ENCODE results near the gene FAM184B.

Gene FAM184B

GRCh38 chr4:17647927-17648326 lies 133.5 kb downstream of the FAM184B start:
- Histone ChIP-seq H3K27ac (ENCODE audit: low read length) (no peak overlapping the region), H3K27me3 (ENCODE audit: control insufficient read depth, insufficient read depth, low read length) (no peaks in the 10 kb centered on the region), H3K36me3 (ENCODE audit: control insufficient read depth, low read depth, low read length) (no peaks in the 10 kb centered on the region), H3K4me3 (ENCODE audit: low read length) (no peak overlapping the region), H3K9me3 (ENCODE audit: control insufficient read depth, low read depth, low read length) (no peaks in the 10 kb centered on the region), H3K4me1 (ENCODE audit: control insufficient read depth, low read depth, low read length) (no peaks in the 10 kb centered on the region), H3K9ac (ENCODE audit: low read length) (no peak overlapping the region)

GRCh38 chr4:17647176-17647806 lies 134.1 kb downstream of the FAM184B start:
- H3K27me3 ChIP-seq (ENCODE audit: control insufficient read depth, insufficient read depth, low read length), result no peaks in the 10 kb centered on the region
- H3K36me3 ChIP-seq (ENCODE audit: control insufficient read depth, low read depth, low read length), result no peaks in the 10 kb centered on the region
- H3K27ac ChIP-seq (ENCODE audit: low read length), result no peak overlapping the region
- H3K9ac ChIP-seq (ENCODE audit: low read length), result no peak overlapping the region
- H3K9me3 ChIP-seq (ENCODE audit: control insufficient read depth, low read depth, low read length), result no peaks in the 10 kb centered on the region
- no peak overlapping the region for H3K4me3 ChIP-seq (ENCODE audit: low read length)
- no peaks in the 10 kb centered on the region for H3K4me1 ChIP-seq (ENCODE audit: control insufficient read depth, low read depth, low read length)

- Histone ChIP-seq H3K36me3 (ENCODE audit: control insufficient read depth, low read depth, low read length) (no peaks in the 10 kb centered on the region), H3K9me3 (ENCODE audit: control insufficient read depth, low read depth, low read length) (no peaks in the 10 kb centered on the region), H3K27ac (ENCODE audit: low read length) (no peak overlapping the region), H3K4me3 (ENCODE audit: low read length) (no peak overlapping the region), H3K9ac (ENCODE audit: low read length) (no peak overlapping the region), H3K4me1 (ENCODE audit: control insufficient read depth, low read depth, low read length) (no peaks in the 10 kb centered on the region), H3K27me3 (ENCODE audit: control insufficient read depth, insufficient read depth, low read length) (no peaks in the 10 kb centered on the region)
Measured at GRCh38 chr4:17646693-17647092, 134.7 kb downstream of the FAM184B start.

GRCh38 chr4:17642398-17642783 lies 139.0 kb downstream of the FAM184B start:
- H3K4me1 ChIP-seq (ENCODE audit: control insufficient read depth, low read depth, low read length), result no peaks in the 10 kb centered on the region
- H3K36me3 ChIP-seq (ENCODE audit: control insufficient read depth, low read depth, low read length), result no peaks in the 10 kb centered on the region
- no peaks in the 10 kb centered on the region for H3K9me3 ChIP-seq (ENCODE audit: control insufficient read depth, low read depth, low read length)
- no peak overlapping the region for H3K27ac ChIP-seq (ENCODE audit: low read length)
- H3K9ac ChIP-seq (ENCODE audit: low read length), result no peak overlapping the region
- H3K27me3 ChIP-seq (ENCODE audit: control insufficient read depth, insufficient read depth, low read length), result no peaks in the 10 kb centered on the region
- H3K4me3 ChIP-seq (ENCODE audit: low read length), result no peak overlapping the region

DNA sequence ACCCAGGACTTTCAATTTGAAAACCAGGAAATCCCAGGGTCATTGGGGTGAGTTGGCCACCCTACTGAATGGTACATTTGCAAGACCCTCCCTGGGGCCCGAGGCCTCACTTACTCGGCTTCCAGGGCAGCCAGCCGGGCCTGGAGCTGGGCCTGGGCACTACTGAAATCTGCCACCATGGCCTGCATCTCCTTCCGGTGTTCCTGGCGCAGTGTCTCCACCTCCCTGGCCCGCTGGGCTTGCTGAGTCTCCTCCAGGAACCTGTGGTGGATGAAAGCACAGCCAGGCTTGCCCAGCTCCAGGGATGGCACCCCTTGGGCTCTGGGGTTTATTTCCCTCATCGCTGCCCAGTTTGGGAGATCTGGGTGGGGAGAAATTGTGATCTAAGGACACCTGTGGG lies 142.3 kb downstream of the FAM184B start:
- Histone ChIP-seq H3K9me3 (ENCODE audit: control insufficient read depth, low read depth, low read length) (no peaks in the 10 kb centered on the region), H3K9ac (ENCODE audit: low read length) (no peak overlapping the region), H3K36me3 (ENCODE audit: control insufficient read depth, low read depth, low read length) (peaks cover under 1% of the 10 kb centered on the region), H3K4me3 (ENCODE audit: low read length) (no peak overlapping the region), H3K4me1 (ENCODE audit: control insufficient read depth, low read depth, low read length) (no peaks in the 10 kb centered on the region), H3K27ac (ENCODE audit: low read length) (no peak overlapping the region), H3K27me3 (ENCODE audit: control insufficient read depth, insufficient read depth, low read length) (no peaks in the 10 kb centered on the region)

DNA sequence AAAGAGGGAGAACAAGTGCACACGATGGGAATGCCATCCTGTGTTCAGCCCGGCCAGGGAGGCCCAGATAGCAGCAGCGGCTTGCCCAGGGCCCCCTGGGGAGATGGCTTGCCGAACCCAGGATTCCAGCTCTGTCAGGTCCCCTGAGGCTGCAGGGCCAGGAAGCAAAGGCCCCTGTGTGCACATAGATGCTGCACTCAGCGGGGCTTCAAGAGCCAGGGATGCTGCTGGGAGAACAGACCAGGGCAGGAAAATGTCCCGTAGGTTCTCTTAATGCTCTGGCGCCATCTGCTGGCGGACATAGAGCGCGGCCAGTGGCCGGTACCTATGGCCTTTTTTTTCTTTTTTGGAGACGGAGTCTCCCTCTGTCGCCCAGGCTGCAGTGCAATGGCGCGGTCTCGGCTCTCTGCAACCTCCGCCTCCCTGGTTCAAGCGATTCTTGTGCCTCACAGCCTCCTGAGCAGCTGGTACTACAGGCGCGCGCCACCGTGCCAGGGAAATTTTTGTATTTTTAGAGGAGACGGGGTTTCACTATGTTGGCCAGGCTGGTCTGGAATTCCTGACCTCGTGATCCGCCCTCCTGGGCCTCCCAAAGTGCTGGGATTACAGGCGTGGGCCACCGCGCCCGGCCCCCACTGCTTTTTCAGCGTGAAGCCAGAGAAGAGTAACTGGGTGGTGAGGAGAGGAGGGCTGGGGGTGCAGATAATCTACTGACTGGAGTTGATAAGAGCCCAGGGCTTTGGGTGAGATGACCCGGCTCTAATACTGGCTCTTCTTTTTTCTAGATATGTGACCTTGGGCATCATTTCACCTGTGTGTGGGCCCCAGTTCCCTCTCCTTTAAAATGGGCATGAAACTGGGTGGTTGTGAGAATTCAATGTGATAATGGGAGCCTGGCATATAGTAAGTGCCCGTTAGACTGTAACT lies 144.5 kb downstream of the FAM184B start:
- no peak overlapping the region for H3K4me3 ChIP-seq (ENCODE audit: low read length)
- H3K27ac ChIP-seq (ENCODE audit: low read length), result no peak overlapping the region
- H3K9ac ChIP-seq (ENCODE audit: low read length), result no peak overlapping the region
- no peaks in the 10 kb centered on the region for H3K27me3 ChIP-seq (ENCODE audit: control insufficient read depth, insufficient read depth, low read length)
- no peaks in the 10 kb centered on the region for H3K9me3 ChIP-seq (ENCODE audit: control insufficient read depth, low read depth, low read length)
- H3K4me1 ChIP-seq (ENCODE audit: control insufficient read depth, low read depth, low read length), result no peaks in the 10 kb centered on the region
- H3K36me3 ChIP-seq (ENCODE audit: control insufficient read depth, low read depth, low read length), result peaks cover 17% of the 10 kb centered on the region

- no peak overlapping the region for H3K9ac ChIP-seq (ENCODE audit: low read length)
- no peaks in the 10 kb centered on the region for H3K9me3 ChIP-seq (ENCODE audit: control insufficient read depth, low read depth, low read length)
- H3K4me1 ChIP-seq (ENCODE audit: control insufficient read depth, low read depth, low read length), result no peaks in the 10 kb centered on the region
- H3K36me3 ChIP-seq (ENCODE audit: control insufficient read depth, low read depth, low read length), result peaks cover 23% of the 10 kb centered on the region
- H3K27me3 ChIP-seq (ENCODE audit: control insufficient read depth, insufficient read depth, low read length), result no peaks in the 10 kb centered on the region
- no peak overlapping the region for H3K4me3 ChIP-seq (ENCODE audit: low read length)
- no peak overlapping the region for H3K27ac ChIP-seq (ENCODE audit: low read length)
Measured at GRCh38 chr4:17636341-17636695, 145.1 kb downstream of the FAM184B start.

- H3K9me3 ChIP-seq (ENCODE audit: control insufficient read depth, low read depth, low read length), result no peaks in the 10 kb centered on the region
- no peak overlapping the region for H3K27ac ChIP-seq (ENCODE audit: low read length)
- H3K4me3 ChIP-seq (ENCODE audit: low read length), result no peak overlapping the region
- no peaks in the 10 kb centered on the region for H3K27me3 ChIP-seq (ENCODE audit: control insufficient read depth, insufficient read depth, low read length)
- peaks cover 31% of the 10 kb centered on the region for H3K36me3 ChIP-seq (ENCODE audit: control insufficient read depth, low read depth, low read length)
- no peaks in the 10 kb centered on the region for H3K4me1 ChIP-seq (ENCODE audit: control insufficient read depth, low read depth, low read length)
- H3K9ac ChIP-seq (ENCODE audit: low read length), result no peak overlapping the region
Measured at GRCh38 chr4:17635056-17635455, 146.4 kb downstream of the FAM184B start.

GRCh38 chr4:17633600-17633999 lies 147.8 kb downstream of the FAM184B start:
- Histone ChIP-seq H3K4me1 (ENCODE audit: control insufficient read depth, low read depth, low read length) (no peaks in the 10 kb centered on the region), H3K9me3 (ENCODE audit: control insufficient read depth, low read depth, low read length) (no peaks in the 10 kb centered on the region), H3K9ac (ENCODE audit: low read length) (no peak overlapping the region), H3K36me3 (ENCODE audit: control insufficient read depth, low read depth, low read length) (peaks cover 45% of the 10 kb centered on the region), H3K27me3 (ENCODE audit: control insufficient read depth, insufficient read depth, low read length) (no peaks in the 10 kb centered on the region), H3K4me3 (ENCODE audit: low read length) (no peak overlapping the region), H3K27ac (ENCODE audit: low read length) (no peak overlapping the region)

- Histone ChIP-seq H3K27me3 (ENCODE audit: control insufficient read depth, insufficient read depth, low read length) (no peaks in the 10 kb centered on the region), H3K4me1 (ENCODE audit: control insufficient read depth, low read depth, low read length) (no peaks in the 10 kb centered on the region), H3K9ac (ENCODE audit: low read length) (no peak overlapping the region), H3K27ac (ENCODE audit: low read length) (no peak overlapping the region), H3K4me3 (ENCODE audit: low read length) (no peak overlapping the region), H3K9me3 (ENCODE audit: control insufficient read depth, low read depth, low read length) (no peaks in the 10 kb centered on the region), H3K36me3 (ENCODE audit: control insufficient read depth, low read depth, low read length) (peaks cover 77% of the 10 kb centered on the region)
Measured at GRCh38 chr4:17630228-17630627, 151.2 kb downstream of the FAM184B start.

DNA sequence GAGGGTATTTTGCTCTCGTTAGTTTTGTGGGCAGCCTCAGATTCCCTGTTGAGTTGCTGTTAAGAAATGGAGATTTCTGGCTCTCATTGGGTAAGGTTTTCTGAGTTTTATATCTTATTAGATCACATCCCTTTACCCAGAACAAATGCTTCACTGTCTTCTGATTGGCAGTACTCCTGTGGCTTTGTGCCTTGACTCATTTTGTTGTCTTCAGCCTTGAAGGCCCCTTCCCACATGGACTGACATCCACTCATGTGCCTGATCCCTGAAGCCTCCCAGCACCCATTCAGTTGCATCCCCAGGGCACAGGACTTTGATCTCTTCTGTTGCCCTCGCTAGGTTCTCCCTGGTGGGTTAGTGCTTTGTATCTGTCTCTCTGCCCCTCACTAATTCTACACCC lies 156.6 kb downstream of the FAM184B start:
- H3K27ac ChIP-seq (ENCODE audit: low read length), result no peak overlapping the region
- H3K4me3 ChIP-seq (ENCODE audit: low read length), result no peak overlapping the region
- no peaks in the 10 kb centered on the region for H3K4me1 ChIP-seq (ENCODE audit: control insufficient read depth, low read depth, low read length)
- H3K9me3 ChIP-seq (ENCODE audit: control insufficient read depth, low read depth, low read length), result no peaks in the 10 kb centered on the region
- H3K27me3 ChIP-seq (ENCODE audit: control insufficient read depth, insufficient read depth, low read length), result no peaks in the 10 kb centered on the region
- no peak overlapping the region for H3K9ac ChIP-seq (ENCODE audit: low read length)
- peaks cover 97% of the 10 kb centered on the region for H3K36me3 ChIP-seq (ENCODE audit: control insufficient read depth, low read depth, low read length)
